Measurements from ENCODE around the gene CADPS2.

Gene CADPS2

DNA sequence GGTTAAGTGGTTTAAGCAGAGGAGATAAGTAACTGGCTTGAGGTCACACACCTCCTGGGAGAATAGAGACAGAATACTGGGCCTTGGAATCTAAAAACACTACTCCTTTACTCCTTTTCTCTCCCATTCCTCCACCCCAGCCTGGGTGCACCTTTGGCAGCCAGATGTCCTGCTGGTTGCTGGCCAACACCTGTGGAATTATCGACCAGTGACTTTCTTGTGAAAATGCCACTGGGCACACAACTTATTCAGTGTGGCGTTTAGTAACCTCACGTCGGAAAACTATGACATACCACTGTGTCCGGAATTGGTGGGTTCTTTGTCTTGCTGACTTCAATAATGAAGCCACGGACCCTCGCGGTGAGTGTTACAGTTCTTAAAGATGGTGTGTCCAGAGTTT, 213.7 kb downstream of the CADPS2 start:
- TF ChIP-seq, protein P1, sequence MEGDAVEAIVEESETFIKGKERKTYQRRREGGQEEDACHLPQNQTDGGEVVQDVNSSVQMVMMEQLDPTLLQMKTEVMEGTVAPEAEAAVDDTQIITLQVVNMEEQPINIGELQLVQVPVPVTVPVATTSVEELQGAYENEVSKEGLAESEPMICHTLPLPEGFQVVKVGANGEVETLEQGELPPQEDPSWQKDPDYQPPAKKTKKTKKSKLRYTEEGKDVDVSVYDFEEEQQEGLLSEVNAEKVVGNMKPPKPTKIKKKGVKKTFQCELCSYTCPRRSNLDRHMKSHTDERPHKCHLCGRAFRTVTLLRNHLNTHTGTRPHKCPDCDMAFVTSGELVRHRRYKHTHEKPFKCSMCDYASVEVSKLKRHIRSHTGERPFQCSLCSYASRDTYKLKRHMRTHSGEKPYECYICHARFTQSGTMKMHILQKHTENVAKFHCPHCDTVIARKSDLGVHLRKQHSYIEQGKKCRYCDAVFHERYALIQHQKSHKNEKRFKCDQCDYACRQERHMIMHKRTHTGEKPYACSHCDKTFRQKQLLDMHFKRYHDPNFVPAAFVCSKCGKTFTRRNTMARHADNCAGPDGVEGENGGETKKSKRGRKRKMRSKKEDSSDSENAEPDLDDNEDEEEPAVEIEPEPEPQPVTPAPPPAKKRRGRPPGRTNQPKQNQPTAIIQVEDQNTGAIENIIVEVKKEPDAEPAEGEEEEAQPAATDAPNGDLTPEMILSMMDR (IDR thresholded peaks at IDR 0.05; ENCODE audit: low read depth, low read length, missing control alignments), result no peak
- in situ Hi-C loops (cut with HindIII; ENCODE audit: low pct_ligation_motif_present, low sequenced_read_pairs), result no loop called here
- Histone ChIP-seq H3K27ac (no peak overlapping the region), H3K27me3 (replicated peaks) (no peaks in the 10 kb centered on the region), H3K4me3 (ENCODE audit: low read depth, low read length) (no peak overlapping the region), H3K36me3 (replicated peaks) (no peaks in the 10 kb centered on the region)
- DNase-seq, result no peak

DNA sequence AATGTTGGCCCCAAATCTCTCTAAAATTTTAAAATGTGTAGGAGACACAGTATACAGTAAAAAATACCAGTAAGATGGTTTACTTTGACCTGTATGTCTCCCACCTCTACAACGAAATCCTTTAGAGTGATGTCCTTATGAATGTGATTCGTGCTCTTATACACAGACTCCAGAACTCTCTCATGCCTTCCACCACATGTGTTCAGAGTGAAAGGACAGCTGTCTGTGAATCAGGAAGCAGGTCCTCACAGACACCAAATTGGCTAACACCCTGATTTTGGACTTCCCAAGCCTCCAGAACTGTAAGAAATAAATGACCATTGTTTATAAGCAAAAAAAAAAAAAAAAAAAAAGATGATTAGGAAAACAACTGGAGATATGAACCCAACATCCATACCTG, 222.5 kb downstream of the CADPS2 start:
- in situ Hi-C loops (cut with HindIII; ENCODE audit: low pct_ligation_motif_present, low sequenced_read_pairs), result no loop called here
- H3K36me3 ChIP-seq (replicated peaks), result no peaks in the 10 kb centered on the region

DNA sequence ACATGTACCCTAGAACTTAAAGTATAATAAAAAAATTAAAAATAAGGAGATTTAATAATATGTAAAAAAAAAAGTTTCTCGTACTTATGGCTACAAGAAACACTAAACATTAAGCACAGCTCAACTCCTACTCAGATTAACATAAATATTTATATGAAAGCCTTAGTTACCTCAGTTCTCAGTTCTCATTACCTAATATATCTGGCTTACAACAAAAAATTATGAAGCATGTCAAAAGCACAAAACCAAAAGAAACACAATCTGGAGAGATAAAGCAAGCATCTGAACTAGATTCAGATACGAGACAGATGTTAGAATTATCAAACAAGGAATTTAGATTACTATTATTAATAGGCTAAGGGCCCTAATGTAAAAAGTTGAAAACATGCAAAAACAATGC, 227.4 kb downstream of the CADPS2 start:
- no peak overlapping the region for H3K4me3 ChIP-seq (ENCODE audit: low read depth, low read length)
- no peaks in the 10 kb centered on the region for H3K36me3 ChIP-seq (replicated peaks)
- TF ChIP-seq, protein P1 (IDR thresholded peaks at IDR 0.05; ENCODE audit: low read depth, low read length, missing control alignments), result no peak
- no peaks in the 10 kb centered on the region for H3K27me3 ChIP-seq (replicated peaks)
- H3K27ac ChIP-seq, result no peak overlapping the region
- in situ Hi-C loops (cut with HindIII; ENCODE audit: low pct_ligation_motif_present, low sequenced_read_pairs), result no loop called here
- no peak for DNase-seq

More for the DNA sequence above, 222.5 kb downstream of the CADPS2 start:
- no peak for DNase-seq
- TF ChIP-seq, protein P1 (IDR thresholded peaks at IDR 0.05; ENCODE audit: low read depth, low read length, missing control alignments), result no peak
- Histone ChIP-seq H3K27me3 (replicated peaks) (no peaks in the 10 kb centered on the region), H3K27ac (no peak overlapping the region), H3K4me3 (ENCODE audit: low read depth, low read length) (no peak overlapping the region)

DNA sequence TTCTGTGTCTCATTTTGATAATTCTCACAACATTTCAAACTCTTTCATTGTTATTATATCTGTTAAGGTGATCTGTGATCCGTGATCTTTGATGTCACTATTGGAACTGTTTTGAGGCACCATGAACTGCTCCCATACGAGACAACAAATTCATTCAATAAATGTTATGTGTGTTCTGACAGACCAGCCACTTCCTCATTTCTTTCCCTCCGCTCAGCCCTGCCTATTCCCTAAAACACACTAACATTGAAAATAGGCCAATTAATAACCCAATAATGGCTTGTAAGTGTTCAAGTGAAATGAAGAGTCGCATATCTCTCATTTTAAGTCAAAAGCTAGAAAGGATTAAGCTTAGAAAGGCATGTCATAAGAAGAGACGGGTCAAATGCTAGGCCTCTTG, 232.6 kb downstream of the CADPS2 start:
- no peak for DNase-seq
- no peaks in the 10 kb centered on the region for H3K27me3 ChIP-seq (replicated peaks)
- TF ChIP-seq, protein P1 (IDR thresholded peaks at IDR 0.05; ENCODE audit: low read depth, low read length, missing control alignments), result no peak
- no peak overlapping the region for H3K4me3 ChIP-seq (ENCODE audit: low read depth, low read length)
- in situ Hi-C loops (cut with HindIII; ENCODE audit: low pct_ligation_motif_present, low sequenced_read_pairs), result no loop called here
- no peak overlapping the region for H3K27ac ChIP-seq
- H3K36me3 ChIP-seq (replicated peaks), result no peaks in the 10 kb centered on the region

DNA sequence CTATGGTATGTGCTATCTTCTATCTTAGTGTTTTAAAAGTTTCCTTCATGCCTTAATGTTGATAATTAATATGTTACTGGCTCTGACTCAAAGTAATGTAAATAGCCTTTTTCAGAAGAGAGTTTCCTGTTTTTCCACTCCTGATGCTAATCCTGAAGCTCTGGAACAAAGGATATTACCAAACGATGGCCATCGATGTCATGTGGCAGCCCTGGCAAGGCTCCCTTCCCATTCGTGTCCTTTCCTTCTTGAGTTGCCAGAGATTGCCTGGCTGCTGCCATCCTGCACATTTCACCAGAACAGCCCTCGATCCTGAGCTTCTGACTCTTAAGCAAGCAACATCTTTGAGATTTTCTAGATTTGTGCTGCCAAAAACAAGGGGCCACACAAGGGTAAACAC, 233.4 kb downstream of the CADPS2 start:
- no peak for DNase-seq
- no peak overlapping the region for H3K4me3 ChIP-seq (ENCODE audit: low read depth, low read length)
- in situ Hi-C loops (cut with HindIII; ENCODE audit: low pct_ligation_motif_present, low sequenced_read_pairs), result no loop called here
- no peaks in the 10 kb centered on the region for H3K36me3 ChIP-seq (replicated peaks)
- TF ChIP-seq, protein P1 (IDR thresholded peaks at IDR 0.05; ENCODE audit: low read depth, low read length, missing control alignments), result no peak
- no peak overlapping the region for H3K27ac ChIP-seq
- no peaks in the 10 kb centered on the region for H3K27me3 ChIP-seq (replicated peaks)

DNA sequence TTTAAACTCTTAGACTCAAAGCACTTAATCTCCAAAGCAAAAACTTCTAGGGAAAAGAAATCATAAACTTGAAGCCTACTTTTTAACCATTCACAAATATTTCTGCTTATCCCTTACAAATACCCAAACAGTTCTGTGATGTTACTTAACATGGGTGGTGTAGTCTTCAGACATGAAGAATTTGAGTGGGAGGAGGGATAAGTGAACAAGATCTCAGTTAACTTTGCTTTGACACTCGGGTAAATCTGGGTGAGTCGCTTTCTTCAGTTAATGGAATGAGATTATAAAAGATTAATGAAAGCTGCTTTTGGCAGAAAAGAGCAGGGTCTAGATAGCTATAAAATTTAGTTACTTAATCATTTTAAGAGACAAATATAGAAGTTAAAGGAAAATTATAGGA, 234.8 kb downstream of the CADPS2 start:
- TF ChIP-seq, protein P1 (IDR thresholded peaks at IDR 0.05; ENCODE audit: low read depth, low read length, missing control alignments), result no peak
- DNase-seq, result no peak
- in situ Hi-C loops (cut with HindIII; ENCODE audit: low pct_ligation_motif_present, low sequenced_read_pairs), result no loop called here

More for the DNA sequence above, 234.8 kb downstream of the CADPS2 start:
- Histone ChIP-seq H3K4me3 (ENCODE audit: low read depth, low read length) (no peak overlapping the region), H3K36me3 (replicated peaks) (no peaks in the 10 kb centered on the region), H3K27me3 (replicated peaks) (no peaks in the 10 kb centered on the region), H3K27ac (no peak overlapping the region)

Measured in brain microvascular endothelial cell (primary cell).